Subcutaneous abdominal adipose tissue (tissue), 5 donors: ENCODE measurements around the gene HMGN2.

ENCODE experiments used
- H3K27ac ChIP-seq: one replicate; pipeline ENCODE4 v1.7.0; 2013; ENCODE audit warnings: low read depth, mild to moderate bottlenecking, inconsistent platforms, low read length, moderate library complexity
- H3K27me3 ChIP-seq, 5 donors: one replicate each; pipeline ENCODE4 v1.7.0; 2013; ENCODE audit warnings: low read length in 5 of 5, inconsistent platforms in 1 of 5; ENCODE audit not compliant: control insufficient read depth in 5 of 5, insufficient read depth in 4 of 5
- H3K36me3 ChIP-seq, 5 donors: one replicate each; pipeline ENCODE4 v1.7.0; 2013; ENCODE audit warnings: low read length in 5 of 5; ENCODE audit not compliant: control insufficient read depth in 5 of 5, insufficient read depth in 5 of 5
- H3K4me1 ChIP-seq, 5 donors: one replicate each; pipeline ENCODE4 v1.7.0; 2013; ENCODE audit warnings: low read length in 5 of 5, mild to moderate bottlenecking in 3 of 5, moderate library complexity in 1 of 5; ENCODE audit not compliant: control insufficient read depth in 5 of 5, insufficient read depth in 5 of 5
- H3K4me3 ChIP-seq, 5 donors: one replicate each; pipeline ENCODE4 v1.7.0; 2013; ENCODE audit warnings: low read length in 5 of 5, low read depth in 1 of 5
- H3K9ac ChIP-seq, 5 donors: one replicate each; pipeline ENCODE4 v1.7.0; 2013; ENCODE audit warnings: low read length in 5 of 5, mild to moderate bottlenecking in 4 of 5, moderate library complexity in 3 of 5
- H3K9me3 ChIP-seq, 5 donors: one replicate each; pipeline ENCODE4 v1.7.0; 2013; ENCODE audit warnings: low read length in 5 of 5; ENCODE audit not compliant: control insufficient read depth in 5 of 5
- donor health status: healthy.
- donor health status: healthy.
- donor health status: healthy.
- donor health status: healthy.
- donor health status: healthy.

Gene HMGN2

DNA sequence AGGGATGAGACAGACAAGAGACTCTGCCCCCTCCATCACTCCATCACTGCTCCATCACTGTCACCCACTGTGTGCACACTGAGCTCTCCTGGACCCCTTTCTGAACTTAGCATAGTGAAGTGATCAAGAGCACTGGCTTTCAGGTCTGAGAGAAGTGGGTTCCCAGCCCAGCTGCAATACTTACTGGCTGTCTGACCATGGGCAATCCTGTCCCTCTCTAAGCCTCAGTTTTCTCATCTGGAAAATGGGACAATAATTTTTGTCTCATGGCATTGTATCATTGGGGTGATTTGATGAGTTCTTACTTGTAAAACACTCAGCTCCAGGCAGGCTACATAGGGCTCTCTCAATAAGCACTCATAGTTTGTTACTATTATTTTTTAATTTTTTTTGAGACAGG, 49.8 kb downstream of the HMGN2 start:
- Histone ChIP-seq H3K27me3 (peaks cover 2 to 18% (median 11%) of the 10 kb centered on the region in 5 donors), H3K4me1 (no peaks in the 10 kb centered on the region), H3K36me3 (no peaks in the 10 kb centered on the region), H3K9me3 (no peaks in the 10 kb centered on the region), H3K4me3 (no peak overlapping the region), H3K27ac (no peak overlapping the region), H3K9ac (no peak overlapping the region)

DNA sequence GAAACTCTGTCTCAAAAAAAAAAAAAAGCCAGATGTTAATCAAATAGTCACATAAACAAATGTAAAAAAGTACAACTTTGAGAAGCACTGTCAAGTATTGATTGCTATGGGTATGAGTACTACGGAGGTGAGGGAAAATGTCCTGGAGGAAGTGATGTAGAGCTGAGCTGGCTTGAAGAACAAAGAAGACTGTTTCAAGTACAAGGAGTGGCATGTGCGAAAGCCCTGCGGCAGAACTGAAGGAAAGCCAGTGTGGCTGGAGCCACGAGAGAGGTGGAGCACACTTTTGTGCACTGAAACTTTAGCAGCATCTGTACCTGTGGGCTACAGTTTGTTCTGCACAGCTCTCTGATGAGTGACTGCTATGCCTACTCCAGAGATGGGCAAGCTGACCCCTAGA, 51.9 kb downstream of the HMGN2 start:
- Histone ChIP-seq H3K36me3 (no peaks in the 10 kb centered on the region), H3K4me3 (no peak overlapping the region), H3K4me1 (peaks cover 0 to 2% (median 2%) of the 10 kb centered on the region in 5 donors), H3K9ac (no peak overlapping the region), H3K27me3 (peaks cover 2 to 18% (median 11%) of the 10 kb centered on the region in 5 donors), H3K9me3 (no peaks in the 10 kb centered on the region), H3K27ac (no peak overlapping the region)
